Transverse colon (tissue), 4 donors: Measurements from ENCODE around the gene OR9A2.

Source experiments
- CTCF ChIP-seq, 5 experiments: fragments of 200-600 bp in 3 of 5; fragments of 450-650 bp in 2 of 5; sonication (generic) in 3 of 5; IDR thresholded peaks; 1 replicate in 2 of 5; 2 replicates in 3 of 5; pipeline ENCODE4 v1.5.1; 2016 to 2017; ENCODE audit warnings: antibody characterized with exemption in 5 of 5, inconsistent platforms in 3 of 5, mild to moderate bottlenecking in 2 of 5, moderate library complexity in 1 of 5
- POLR2AphosphoS5 ChIP-seq, 3 donors: sonication (generic); formaldehyde crosslinking; IDR thresholded peaks; one replicate each; pipeline ENCODE4 v1.6.1; 2016; ENCODE audit warnings: antibody characterized with exemption in 3 of 3

GRCh38 chr7:142983825-142984224 lies 43.1 kb downstream of the OR9A2 start:
- TF ChIP-seq POLR2AphosphoS5 (IDR thresholded peaks at IDR 0.05), result no peak
- TF ChIP-seq CTCF (IDR thresholded peaks at IDR 0.05), result no peak
